Activated T-cell treated with anti-CD3 and anti-CD28 coated beads, Interleukin-2, amount 50 U/mL, for 72 hours (primary cell): Measurements from ENCODE around the gene ROPN1L. TPM values are rescaled to one million over a fixed set of nuclear protein-coding genes. Genes with fewer than 3 reads are reported as not detected.

Source experiments
- ATAC-seq, 2 donors: fragments of 150-1000 bp; cut with Tn5 transposase; replicated peaks in 1 of 2; 2 replicates each; pipeline ENCODE4 v1.10.0; 2021; ENCODE audit warnings: moderate library complexity in 2 of 2, mild to moderate bottlenecking in 1 of 2
- DNase-seq, 2 donors: peaks; one replicate each; pipeline ENCODE4 v3.0.0; 2021 to 2022; ENCODE audit warnings: mixed read lengths in 1 of 2
- H3K27ac Mint-ChIP-seq: one replicate; pipeline ENCODE4 v1.8.0; 2022; ENCODE audit warnings: mild to moderate bottlenecking, moderate library complexity, mixed read lengths
- H3K27me3 Mint-ChIP-seq: one replicate; pipeline ENCODE4 v1.8.0; 2022; ENCODE audit warnings: low read depth, mixed read lengths
- H3K36me3 Mint-ChIP-seq, 2 donors: one replicate each; pipeline ENCODE4 v1.8.0; 2022; ENCODE audit warnings: mixed read lengths in 2 of 2, mild to moderate bottlenecking in 1 of 2; ENCODE audit not compliant: insufficient read depth in 2 of 2
- H3K4me1 Mint-ChIP-seq: one replicate; pipeline ENCODE4 v1.8.0; 2022; ENCODE audit warnings: low read depth, mixed read lengths
- H3K4me3 Mint-ChIP-seq, 2 donors: one replicate each; pipeline ENCODE4 v1.8.0; 2022; ENCODE audit warnings: mild to moderate bottlenecking in 2 of 2, mixed read lengths in 2 of 2, moderate library complexity in 2 of 2
- H3K9me3 Mint-ChIP-seq, 2 donors: one replicate each; pipeline ENCODE4 v1.8.0; 2022; ENCODE audit warnings: mixed read lengths in 2 of 2
- total RNA-seq, 2 donors: library from RNA; stranded (reverse); gene quantifications; one replicate each; pipeline ENCODE4 v1.2.3, GENCODE V29; 2022

The ROPN1L gene
- total RNA-seq, 2 donors from 2014 or later: 0.26 to 0.58 TPM

DNA sequence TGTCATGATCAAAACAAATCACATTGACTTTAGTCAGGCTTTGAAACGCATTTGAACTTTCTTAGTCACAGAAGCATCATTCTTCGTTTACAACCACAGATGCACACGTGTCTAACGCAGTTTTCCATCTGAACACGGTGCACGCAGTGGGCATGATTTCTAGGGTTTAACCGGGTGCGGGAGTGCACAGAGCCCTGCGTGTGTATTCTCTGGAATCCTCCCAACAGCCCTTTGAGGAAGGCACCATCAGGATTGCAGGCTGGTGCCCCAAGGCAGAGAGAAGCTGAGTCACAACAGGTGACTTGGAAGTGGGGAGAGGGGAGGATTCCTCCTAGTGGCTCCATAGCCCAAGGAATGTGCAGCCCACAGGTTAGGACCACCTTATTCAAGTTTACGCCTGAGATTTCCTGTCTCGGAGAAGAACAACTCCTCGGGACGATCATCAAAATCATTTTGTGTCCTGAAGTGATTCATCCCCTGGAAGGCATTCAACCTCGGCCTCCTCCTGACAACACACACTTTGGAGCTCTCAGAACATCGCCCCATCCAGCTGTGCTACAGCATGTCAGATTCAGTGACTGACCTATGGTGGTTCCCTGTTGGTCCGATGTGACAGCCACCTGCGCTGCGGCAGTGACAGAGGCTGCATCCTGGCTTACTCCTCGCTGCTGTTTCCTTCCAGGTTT is 13.1 kb downstream of the ROPN1L start:
- H3K27me3 Mint-ChIP-seq: no peaks in the 10 kb centered on the region
- no peaks in the 10 kb centered on the region for H3K9me3 Mint-ChIP-seq
- H3K4me1 Mint-ChIP-seq: peaks cover 5% of the 10 kb centered on the region
- no peak overlapping the region for H3K4me3 Mint-ChIP-seq
- ATAC-seq: no peak
- no peaks in the 10 kb centered on the region for H3K36me3 Mint-ChIP-seq
- H3K27ac Mint-ChIP-seq: no peak overlapping the region
- DNase-seq: no peak

DNA sequence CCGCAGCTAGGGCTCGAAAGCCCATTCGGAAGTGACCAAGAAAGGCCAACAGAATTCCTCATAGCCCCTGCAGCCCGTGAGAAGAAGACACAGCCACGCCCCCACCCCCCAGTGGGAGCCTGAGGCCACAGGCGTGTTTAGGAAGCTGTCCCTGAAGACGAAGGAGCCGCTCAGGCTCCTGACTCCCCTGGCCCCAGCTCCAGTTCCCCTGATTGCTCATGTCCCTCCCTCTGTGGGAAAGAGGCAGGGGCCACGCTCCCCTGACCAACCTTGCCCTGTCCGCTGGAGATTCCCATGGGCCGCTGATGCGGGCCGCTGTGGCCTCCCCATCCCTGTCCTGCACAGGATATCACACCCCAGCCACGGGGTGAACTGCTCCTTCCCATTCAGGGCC is 13.6 kb downstream of the ROPN1L start:
- DNase-seq (no peak), ATAC-seq (no peak)
- Mint-ChIP-seq H3K4me3 (no peak overlapping the region), H3K36me3 (no peaks in the 10 kb centered on the region), H3K9me3 (no peaks in the 10 kb centered on the region), H3K27ac (no peak overlapping the region), H3K4me1 (peaks cover 5% of the 10 kb centered on the region), H3K27me3 (no peaks in the 10 kb centered on the region)

DNA sequence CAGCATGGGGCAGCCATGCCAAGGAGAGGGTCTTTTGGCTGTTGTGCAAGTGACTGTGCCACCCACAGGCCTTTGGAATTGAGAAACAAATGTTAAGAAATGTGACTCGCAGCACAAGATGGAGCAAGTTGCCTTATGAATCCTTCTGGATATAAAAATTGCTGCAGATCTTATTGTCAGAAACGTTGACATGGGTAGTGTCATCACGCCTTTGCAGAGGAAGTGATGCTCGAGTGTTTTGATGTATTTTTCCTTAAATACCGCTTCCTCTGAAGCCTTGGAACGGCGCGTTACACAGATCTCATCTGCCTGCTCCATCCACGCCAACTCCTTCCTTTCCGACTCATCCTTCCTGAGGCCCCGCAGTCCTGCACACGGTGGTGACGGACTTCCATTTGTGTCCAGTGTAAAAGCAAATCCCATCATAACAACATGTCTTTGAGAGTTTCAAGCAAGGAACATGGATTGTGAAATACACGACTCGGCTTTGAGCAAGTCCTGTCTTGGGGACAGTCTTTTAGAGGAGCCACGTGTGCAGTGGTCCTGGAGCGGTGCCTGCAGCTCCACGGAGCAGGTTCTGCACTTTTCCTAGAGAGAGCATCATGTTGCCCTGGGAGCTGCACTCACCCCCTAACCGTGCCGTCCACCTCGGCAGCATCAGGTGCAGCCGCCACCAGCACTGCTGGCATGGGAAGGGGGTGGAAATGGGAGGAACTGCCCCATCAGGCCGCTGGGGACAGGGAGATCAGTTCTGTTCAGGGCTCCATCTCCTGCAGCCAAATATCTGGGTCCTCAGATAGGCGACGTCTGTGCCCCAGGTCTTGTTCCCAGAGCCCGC is 15.1 kb downstream of the ROPN1L start:
- ATAC-seq (no peak), DNase-seq (no peak)
- H3K36me3 Mint-ChIP-seq: no peaks in the 10 kb centered on the region
- no peak overlapping the region for H3K4me3 Mint-ChIP-seq
- H3K4me1 Mint-ChIP-seq: peaks cover 5% of the 10 kb centered on the region
- H3K27ac Mint-ChIP-seq: no peak overlapping the region
- no peaks in the 10 kb centered on the region for H3K9me3 Mint-ChIP-seq
- no peaks in the 10 kb centered on the region for H3K27me3 Mint-ChIP-seq

DNA sequence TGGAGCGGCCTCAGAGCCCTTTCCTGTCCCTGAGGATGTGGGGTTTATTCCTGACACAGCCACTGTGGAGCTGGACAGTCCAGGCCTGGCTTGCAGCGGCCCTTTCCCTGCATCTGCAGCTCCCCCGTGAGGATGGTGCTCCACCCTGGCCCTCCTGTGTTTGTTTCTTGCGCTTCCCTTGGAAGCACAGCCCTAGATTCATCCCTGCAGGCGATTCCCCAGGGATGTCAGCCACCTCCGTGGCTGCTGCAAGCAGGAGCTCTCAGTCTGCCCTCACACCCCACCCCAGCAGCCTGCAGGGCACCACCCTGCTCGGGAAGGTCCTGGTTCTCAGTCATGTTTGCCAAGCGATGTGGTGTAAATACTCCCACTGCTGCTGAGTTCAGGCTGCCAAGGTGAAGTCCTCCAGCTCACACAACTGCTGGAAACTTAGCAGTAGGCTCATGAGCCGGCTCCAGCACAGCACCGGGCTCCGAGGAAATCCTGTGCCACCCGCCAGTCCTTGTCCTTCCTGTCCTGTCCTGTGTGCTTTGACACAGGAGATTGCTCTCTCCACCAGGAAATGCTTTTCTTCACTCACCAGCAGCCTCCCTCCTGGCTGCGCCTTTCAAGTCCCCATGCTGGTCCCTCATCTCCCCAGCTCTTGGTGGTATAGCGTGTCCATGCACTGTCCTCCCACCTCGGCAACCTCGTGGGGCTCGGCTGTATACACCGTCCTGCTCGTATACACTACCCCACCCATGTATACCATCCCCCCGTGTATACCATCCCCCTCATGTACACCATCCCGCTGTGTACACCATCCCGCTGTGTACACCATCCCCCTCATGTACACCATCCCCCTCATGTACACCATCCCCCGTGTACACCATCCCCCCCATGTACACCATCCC is 16.2 kb downstream of the ROPN1L start:
- Mint-ChIP-seq H3K4me1 (no peaks in the 10 kb centered on the region), H3K9me3 (no peaks in the 10 kb centered on the region), H3K36me3 (no peaks in the 10 kb centered on the region), H3K4me3 (no peak overlapping the region), H3K27me3 (no peaks in the 10 kb centered on the region), H3K27ac (no peak overlapping the region)
- DNase-seq (no peak), ATAC-seq (no peak)

DNA sequence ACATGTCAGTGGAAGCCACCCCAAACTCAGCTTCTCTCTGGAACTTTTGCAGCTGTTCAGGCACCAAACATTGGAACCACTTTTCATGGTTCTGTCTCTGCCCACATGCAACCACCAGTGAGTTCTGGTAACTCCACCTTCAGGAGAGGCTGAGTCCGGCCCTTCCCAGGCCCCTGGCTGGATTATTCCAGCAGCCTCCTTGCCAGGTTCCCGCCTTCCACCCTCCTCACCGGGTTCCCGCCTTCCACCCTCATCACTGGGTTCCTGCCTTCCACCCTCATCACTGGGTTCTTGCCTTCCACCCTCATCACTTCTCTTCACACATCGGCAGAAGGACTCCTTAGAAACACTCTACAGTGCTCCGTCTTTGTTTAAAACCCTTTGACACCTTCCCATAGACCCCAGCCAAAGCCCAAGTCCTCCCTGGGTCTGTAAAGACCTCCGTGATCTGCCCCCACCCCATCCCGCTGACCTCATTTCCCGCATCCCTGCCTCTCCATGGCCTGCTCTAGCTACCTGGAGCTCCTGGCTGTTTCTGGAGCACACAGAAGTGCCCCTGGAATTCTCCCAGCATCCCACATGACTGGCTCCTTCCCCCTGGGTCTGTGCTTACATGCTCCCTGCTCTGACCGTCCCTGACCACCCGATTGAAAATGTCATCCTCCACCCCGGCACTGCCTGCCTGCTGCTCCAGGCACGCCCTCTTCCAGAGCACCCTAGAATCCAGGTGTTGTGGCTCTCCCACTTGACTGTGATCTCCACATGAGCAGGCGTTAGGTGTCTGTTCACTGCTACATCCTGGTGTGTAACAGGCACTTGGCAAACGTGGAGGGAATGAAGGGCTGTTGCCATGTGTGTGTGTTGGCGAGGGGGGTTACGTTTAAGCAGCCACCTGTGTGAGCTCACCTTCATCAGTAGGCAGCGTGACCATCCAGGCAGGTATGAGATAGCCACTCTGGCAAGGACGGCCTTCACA is 17.7 kb downstream of the ROPN1L start:
- Mint-ChIP-seq H3K9me3 (no peaks in the 10 kb centered on the region), H3K27ac (no peak overlapping the region), H3K4me3 (no peak overlapping the region), H3K27me3 (no peaks in the 10 kb centered on the region), H3K36me3 (no peaks in the 10 kb centered on the region), H3K4me1 (no peaks in the 10 kb centered on the region)
- ATAC-seq: no peak
- DNase-seq: no peak

DNA sequence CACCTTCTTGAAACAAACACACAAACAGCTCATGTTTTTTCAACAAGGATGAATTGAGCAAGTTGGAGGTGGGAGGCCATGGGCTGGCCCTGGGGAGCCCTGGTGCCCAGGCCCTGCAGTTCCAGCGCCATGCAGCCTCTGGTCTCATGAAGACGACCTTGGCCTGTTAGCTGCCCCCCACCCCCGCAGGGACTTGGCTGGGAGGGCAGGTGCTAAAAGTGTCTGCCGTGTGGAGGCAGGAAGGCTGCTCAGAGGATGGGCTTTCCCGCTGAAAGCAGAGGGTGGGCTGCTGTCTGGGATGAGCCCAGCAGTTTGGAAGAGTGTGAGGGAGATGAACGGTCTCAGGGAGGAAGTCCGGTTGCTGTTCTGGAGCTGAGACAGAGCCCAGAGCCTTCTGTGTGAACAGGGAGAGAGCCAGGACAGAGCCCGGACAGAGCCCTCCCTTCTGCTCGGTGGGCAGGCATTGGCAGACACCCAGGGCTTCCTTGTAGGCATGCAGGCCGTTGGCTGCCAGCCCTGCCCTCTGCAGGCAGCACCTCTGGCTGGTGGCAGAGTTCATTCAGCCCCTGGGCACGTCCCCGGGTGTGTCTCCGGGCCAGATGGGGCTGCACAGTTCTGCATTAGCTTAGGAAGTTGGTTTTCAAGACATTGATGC is 18.7 kb downstream of the ROPN1L start:
- Mint-ChIP-seq H3K9me3 (no peaks in the 10 kb centered on the region), H3K36me3 (no peaks in the 10 kb centered on the region), H3K27ac (no peak overlapping the region), H3K4me1 (no peaks in the 10 kb centered on the region), H3K4me3 (no peak overlapping the region), H3K27me3 (no peaks in the 10 kb centered on the region)
- ATAC-seq (no peak), DNase-seq (no peak)

DNA sequence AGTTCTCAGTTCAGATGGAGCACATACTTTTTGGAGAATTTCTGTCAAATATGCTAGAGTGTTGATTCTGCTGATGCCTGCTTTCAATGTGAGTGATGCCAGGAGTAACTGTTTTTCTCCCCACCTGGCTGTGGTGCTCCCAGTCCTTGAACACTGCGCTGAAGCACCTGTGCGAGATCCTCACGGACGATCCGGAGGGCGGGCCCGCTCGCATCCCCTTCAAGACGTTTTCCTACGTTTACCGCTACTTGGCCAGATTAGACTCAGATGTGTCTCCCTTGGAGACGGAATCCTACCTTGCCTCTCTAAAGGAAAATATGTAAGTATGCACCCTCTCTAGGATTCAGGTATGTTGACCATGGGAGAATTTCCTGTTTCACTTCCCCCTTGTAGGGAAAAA is 19.4 kb downstream of the ROPN1L start:
- H3K27me3 Mint-ChIP-seq: no peaks in the 10 kb centered on the region
- H3K36me3 Mint-ChIP-seq: no peaks in the 10 kb centered on the region
- no peaks in the 10 kb centered on the region for H3K4me1 Mint-ChIP-seq
- no peaks in the 10 kb centered on the region for H3K9me3 Mint-ChIP-seq
- DNase-seq: no peak
- no peak overlapping the region for H3K4me3 Mint-ChIP-seq
- ATAC-seq: no peak
- H3K27ac Mint-ChIP-seq: no peak overlapping the region

DNA sequence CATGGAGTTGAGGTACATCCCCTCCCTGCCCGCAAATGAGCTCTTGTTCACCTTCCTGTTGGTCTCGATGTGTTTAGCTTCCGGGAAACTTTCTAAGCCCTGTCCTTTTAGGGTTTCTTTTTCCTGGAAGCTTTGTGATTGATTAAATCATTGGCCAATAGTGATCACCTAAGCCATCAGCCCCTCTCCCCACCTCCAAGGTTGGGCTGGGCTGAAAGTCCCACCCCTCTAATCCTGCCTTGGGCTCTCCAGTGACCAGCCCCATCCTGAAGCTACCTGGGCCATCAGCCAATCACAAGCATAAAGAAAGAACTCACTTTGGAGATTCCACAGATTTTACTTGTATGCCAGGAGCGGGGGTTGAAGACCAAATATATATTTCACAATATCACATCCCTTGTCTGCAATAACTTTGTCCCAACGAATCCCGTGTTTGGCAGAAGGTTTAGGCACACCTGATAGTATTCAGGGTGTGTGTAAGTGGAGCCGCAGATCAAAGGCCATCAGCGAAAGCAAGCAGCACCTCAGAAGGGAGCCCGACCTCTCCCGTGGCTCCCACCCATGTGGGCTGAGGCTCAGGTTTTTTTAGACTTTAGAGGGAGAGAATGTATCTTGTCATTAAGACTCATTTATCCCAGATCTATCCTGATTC is 20.4 kb downstream of the ROPN1L start:
- Mint-ChIP-seq H3K4me3 (no peak overlapping the region), H3K27ac (no peak overlapping the region), H3K27me3 (no peaks in the 10 kb centered on the region), H3K4me1 (peaks cover 2% of the 10 kb centered on the region), H3K9me3 (no peaks in the 10 kb centered on the region), H3K36me3 (no peaks in the 10 kb centered on the region)
- DNase-seq: no peak
- ATAC-seq: no peak

DNA sequence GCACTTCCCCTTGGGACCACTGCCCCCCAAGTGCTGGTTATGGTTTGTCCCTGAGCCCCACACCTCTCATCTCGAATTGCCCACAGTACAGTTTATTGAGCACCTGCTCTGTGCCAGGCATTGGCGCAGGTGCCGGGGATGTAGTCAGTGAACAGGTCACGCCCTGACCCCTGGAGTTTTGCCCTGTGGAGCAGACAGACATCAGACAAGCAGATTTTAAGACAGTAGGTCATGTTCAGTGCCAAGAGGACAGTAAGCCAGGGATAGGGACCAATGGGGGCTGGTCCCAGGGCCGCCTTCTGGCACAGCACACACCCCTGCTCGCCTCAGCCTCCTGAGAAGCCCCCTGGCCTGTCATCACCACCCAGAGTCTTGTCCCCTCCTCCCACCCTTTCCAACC is 21.9 kb downstream of the ROPN1L start:
- H3K27ac Mint-ChIP-seq: no peak overlapping the region
- no peak for ATAC-seq
- H3K9me3 Mint-ChIP-seq: no peaks in the 10 kb centered on the region
- H3K36me3 Mint-ChIP-seq: no peaks in the 10 kb centered on the region
- peaks cover 10% of the 10 kb centered on the region for H3K4me1 Mint-ChIP-seq
- DNase-seq: no peak
- H3K27me3 Mint-ChIP-seq: no peaks in the 10 kb centered on the region
- no peak overlapping the region for H3K4me3 Mint-ChIP-seq

DNA sequence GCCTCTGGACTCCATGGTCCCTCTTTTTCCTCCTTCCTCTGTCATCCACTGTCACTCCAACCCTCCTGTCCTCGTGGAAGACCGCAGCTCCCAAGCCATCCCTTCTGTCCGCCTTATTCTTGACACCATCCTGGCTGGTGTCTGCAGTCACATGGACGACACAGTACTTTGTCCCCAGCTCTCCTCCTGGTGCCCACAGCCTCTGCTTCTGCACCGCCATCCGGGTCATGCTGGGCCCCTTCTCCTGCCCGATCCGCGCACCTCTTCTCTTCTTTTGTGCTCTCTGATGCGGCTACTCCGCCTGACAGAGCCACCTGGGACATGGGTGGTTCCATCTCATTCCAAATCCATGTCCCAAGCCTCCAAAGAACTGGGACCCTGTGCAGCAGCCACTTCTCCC is 22.5 kb downstream of the ROPN1L start:
- DNase-seq (no peak), ATAC-seq (no peak)
- Mint-ChIP-seq H3K27ac (no peak overlapping the region), H3K9me3 (no peaks in the 10 kb centered on the region), H3K4me3 (no peak overlapping the region), H3K27me3 (no peaks in the 10 kb centered on the region), H3K4me1 (peaks cover 10% of the 10 kb centered on the region), H3K36me3 (no peaks in the 10 kb centered on the region)

DNA sequence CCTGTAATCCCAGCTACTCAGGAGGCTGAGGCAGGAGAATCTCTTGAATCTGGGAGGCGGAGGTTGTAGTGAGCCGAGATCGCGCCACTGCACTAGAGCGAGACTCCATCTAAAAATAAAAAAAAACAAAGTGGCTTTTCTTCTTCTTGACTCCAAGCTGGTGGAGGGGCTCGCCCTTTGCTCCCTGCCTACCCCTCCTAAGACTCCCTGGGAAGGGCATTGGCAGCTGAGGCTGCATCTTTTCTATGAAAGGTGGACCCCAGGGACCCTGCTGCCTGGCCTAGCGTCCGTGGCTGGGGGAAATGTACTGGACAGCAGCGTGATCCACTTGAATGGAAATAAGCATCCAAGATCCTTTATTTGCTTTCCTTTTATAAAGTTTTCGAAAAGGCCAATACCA is 24.0 kb downstream of the ROPN1L start:
- DNase-seq (no peak), ATAC-seq (no peak)
- peaks cover 10% of the 10 kb centered on the region for H3K4me1 Mint-ChIP-seq
- no peaks in the 10 kb centered on the region for H3K36me3 Mint-ChIP-seq
- no peak overlapping the region for H3K27ac Mint-ChIP-seq
- H3K9me3 Mint-ChIP-seq: no peaks in the 10 kb centered on the region
- H3K4me3 Mint-ChIP-seq: no peak overlapping the region
- no peaks in the 10 kb centered on the region for H3K27me3 Mint-ChIP-seq
